Upper lobe of left lung (tissue), 4 donors: ENCODE results near the gene CRLF1.

ENCODE experiments used
- POLR2A ChIP-seq, 4 donors: fragments of 450-650 bp; IDR thresholded peaks; one replicate each; pipeline ENCODE4 v1.5.1; 2016 to 2017; ENCODE audit warnings: antibody characterized with exemption in 4 of 4, mild to moderate bottlenecking in 2 of 4
- POLR2AphosphoS5 ChIP-seq, 2 donors: sonication (generic); formaldehyde crosslinking; IDR thresholded peaks; one replicate each; pipeline ENCODE4 v1.5.1; 2017; ENCODE audit warnings: antibody characterized with exemption in 2 of 2
- TF ChIP-seq, protein P1 (sequence below), 6 experiments: fragments of 450-650 bp in 4 of 6; fragments of 200-600 bp in 2 of 6; sonication (generic) in 2 of 6; IDR thresholded peaks; one replicate each; pipeline ENCODE4 v1.5.1; 2016 to 2019; ENCODE audit warnings: antibody characterized with exemption in 6 of 6

DNA sequence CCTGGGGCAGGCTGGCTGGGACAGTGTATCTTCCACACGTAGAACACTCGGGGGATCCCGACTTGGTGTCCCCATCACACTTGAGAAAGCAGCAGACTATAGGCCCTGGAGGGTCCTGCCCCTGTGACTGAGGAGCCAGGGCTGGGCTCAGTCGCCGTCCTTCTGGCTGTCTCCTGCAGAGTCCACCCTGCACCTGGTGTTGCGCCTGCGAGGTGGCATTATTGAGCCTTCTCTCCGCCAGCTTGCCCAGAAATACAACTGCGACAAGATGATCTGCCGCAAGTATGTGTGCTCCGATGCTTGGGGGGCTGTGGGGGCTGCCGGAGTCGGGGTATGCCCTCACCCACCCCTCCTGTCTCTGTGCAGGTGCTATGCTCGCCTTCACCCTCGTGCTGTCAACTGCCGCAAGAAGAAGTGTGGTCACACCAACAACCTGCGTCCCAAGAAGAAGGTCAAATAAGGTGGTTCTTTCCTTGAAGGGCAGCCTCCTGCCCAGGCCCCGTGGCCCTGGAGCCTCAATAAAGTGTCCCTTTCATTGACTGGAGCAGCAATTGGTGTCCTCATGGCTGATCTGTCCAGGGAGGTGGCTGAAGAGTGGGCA lies 31.8 kb downstream of the CRLF1 start:
- TF ChIP-seq, protein P1, sequence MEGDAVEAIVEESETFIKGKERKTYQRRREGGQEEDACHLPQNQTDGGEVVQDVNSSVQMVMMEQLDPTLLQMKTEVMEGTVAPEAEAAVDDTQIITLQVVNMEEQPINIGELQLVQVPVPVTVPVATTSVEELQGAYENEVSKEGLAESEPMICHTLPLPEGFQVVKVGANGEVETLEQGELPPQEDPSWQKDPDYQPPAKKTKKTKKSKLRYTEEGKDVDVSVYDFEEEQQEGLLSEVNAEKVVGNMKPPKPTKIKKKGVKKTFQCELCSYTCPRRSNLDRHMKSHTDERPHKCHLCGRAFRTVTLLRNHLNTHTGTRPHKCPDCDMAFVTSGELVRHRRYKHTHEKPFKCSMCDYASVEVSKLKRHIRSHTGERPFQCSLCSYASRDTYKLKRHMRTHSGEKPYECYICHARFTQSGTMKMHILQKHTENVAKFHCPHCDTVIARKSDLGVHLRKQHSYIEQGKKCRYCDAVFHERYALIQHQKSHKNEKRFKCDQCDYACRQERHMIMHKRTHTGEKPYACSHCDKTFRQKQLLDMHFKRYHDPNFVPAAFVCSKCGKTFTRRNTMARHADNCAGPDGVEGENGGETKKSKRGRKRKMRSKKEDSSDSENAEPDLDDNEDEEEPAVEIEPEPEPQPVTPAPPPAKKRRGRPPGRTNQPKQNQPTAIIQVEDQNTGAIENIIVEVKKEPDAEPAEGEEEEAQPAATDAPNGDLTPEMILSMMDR (IDR thresholded peaks at IDR 0.05) = no peak
- TF ChIP-seq POLR2AphosphoS5 (IDR thresholded peaks at IDR 0.05) (no peak), POLR2A (IDR thresholded peaks at IDR 0.05) (no peak)
